Thoracic aorta (tissue), 2 donors: ENCODE measurements around the gene CDC42BPB. TPM values are rescaled to one million over a fixed set of nuclear protein-coding genes. Genes with fewer than 3 reads are reported as not detected.

Experiments used
- ATAC-seq: fragments of 150-250 bp; one replicate; pipeline ENCODE4 v1.8.0; 2017; ENCODE audit warnings: low read depth; ENCODE audit not compliant: insufficient number of reproducible peaks, low FRiP score
- DNase-seq: peaks from one replicate; pipeline ENCODE4 v3.0.0-alpha.2; 2020; ENCODE audit warnings: low spot score
- H3K27ac ChIP-seq, 2 donors: fragments of 200-600 bp; sonication (generic); 1 replicate in 1 of 2; 2 replicates in 1 of 2; pipeline ENCODE4 v1.5.1; 2016; ENCODE audit warnings: mild to moderate bottlenecking in 2 of 2, moderate library complexity in 2 of 2
- H3K27me3 ChIP-seq: fragments of 200-600 bp; sonication (generic); replicated peaks from 2 replicates; pipeline ENCODE4 v1.6.0; 2016; ENCODE audit warnings: mild to moderate bottlenecking; ENCODE audit not compliant: insufficient read depth
- H3K36me3 ChIP-seq: fragments of 200-600 bp; sonication (generic); one replicate; pipeline ENCODE4 v1.5.1; 2016
- H3K4me1 ChIP-seq, 2 donors: fragments of 200-600 bp; sonication (generic); 1 replicate in 1 of 2; 2 replicates in 1 of 2; pipeline versions ENCODE4 v1.5.1 to v1.6.0; 2016; ENCODE audit warnings: low read depth in 2 of 2, mild to moderate bottlenecking in 1 of 2; ENCODE audit not compliant: control insufficient read depth in 1 of 2
- H3K4me3 ChIP-seq: fragments of 200-600 bp; sonication (generic); 2 replicates; pipeline ENCODE4 v1.5.1; 2016; ENCODE audit warnings: mild to moderate bottlenecking
- H3K9me3 ChIP-seq: fragments of 200-600 bp; sonication (generic); 2 replicates; pipeline ENCODE4 v1.5.1; 2016
- CTCF ChIP-seq: fragments of 200-600 bp; sonication (generic); IDR thresholded peaks from one replicate; pipeline ENCODE4 v1.5.1; 2019; ENCODE audit warnings: antibody characterized with exemption
- total RNA-seq, 2 donors: library from RNA; depleted of rRNA; stranded (reverse); fragments of >200 nt; gene quantifications; one replicate each; pipeline versions ENCODE4 v1.1.0 to v1.2.3, GENCODE V29; 2016

The CDC42BPB gene
- total RNA-seq, 2 donors from 2014 or later, result 121 to 133 TPM

GRCh38 chr14:102958461-102958860 is 98.9 kb downstream of the CDC42BPB start:
- H3K4me1 ChIP-seq, result no peaks in the 10 kb centered on the region
- no peak overlapping the region for H3K4me3 ChIP-seq
- H3K9me3 ChIP-seq, result no peaks in the 10 kb centered on the region
- H3K27me3 ChIP-seq, result no peaks in the 10 kb centered on the region
- H3K36me3 ChIP-seq, result peaks cover 66% of the 10 kb centered on the region
- DNase-seq, result no peak
- no peak for TF ChIP-seq CTCF
- H3K27ac ChIP-seq, result no peak overlapping the region
- ATAC-seq, result no peak

- TF ChIP-seq CTCF, result no peak
- Histone ChIP-seq H3K36me3 (peaks cover 66% of the 10 kb centered on the region), H3K4me1 (no peaks in the 10 kb centered on the region), H3K9me3 (no peaks in the 10 kb centered on the region), H3K27ac (no peak overlapping the region), H3K27me3 (no peaks in the 10 kb centered on the region), H3K4me3 (no peak overlapping the region)
- DNase-seq (no peak), ATAC-seq (no peak)
These were observed 100.1 kb downstream of the CDC42BPB start for GRCh38 chr14:102957222-102957621.

- no peak for DNase-seq
- no peaks in the 10 kb centered on the region for H3K4me1 ChIP-seq
- no peak overlapping the region for H3K27ac ChIP-seq
- peaks cover 64% of the 10 kb centered on the region for H3K36me3 ChIP-seq
- no peaks in the 10 kb centered on the region for H3K9me3 ChIP-seq
- TF ChIP-seq CTCF, result no peak
- ATAC-seq, result no peak
- no peak overlapping the region for H3K4me3 ChIP-seq
- no peaks in the 10 kb centered on the region for H3K27me3 ChIP-seq
These were observed 101.5 kb downstream of the CDC42BPB start for GRCh38 chr14:102955636-102956408.

GRCh38 chr14:102954081-102954789 is 103.1 kb downstream of the CDC42BPB start:
- no peak for DNase-seq
- Histone ChIP-seq H3K4me1 (peaks cover 4 to 14% of the 10 kb centered on the region in 2 donors), H3K27ac (no peak overlapping the region), H3K4me3 (no peak overlapping the region), H3K27me3 (no peaks in the 10 kb centered on the region), H3K9me3 (no peaks in the 10 kb centered on the region), H3K36me3 (peaks cover 77% of the 10 kb centered on the region)
- ATAC-seq, result no peak
- no peak for TF ChIP-seq CTCF

GRCh38 chr14:102953100-102953499 is 104.2 kb downstream of the CDC42BPB start:
- ATAC-seq, result no peak
- peaks cover 74% of the 10 kb centered on the region for H3K36me3 ChIP-seq

More at GRCh38 chr14:102953100-102953499, 104.2 kb downstream of the CDC42BPB start:
- Histone ChIP-seq H3K27me3 (no peaks in the 10 kb centered on the region), H3K4me1 (peaks cover 4 to 19% of the 10 kb centered on the region in 2 donors), H3K9me3 (no peaks in the 10 kb centered on the region), H3K27ac (no peak overlapping the region), H3K4me3 (no peak overlapping the region)
- DNase-seq, result no peak
- TF ChIP-seq CTCF, result no peak
